GM11168 (cell line): ENCODE data around the gene EOMES.

Source experiments
- in situ Hi-C: fragments of 300-500 bp; cut with MboI; formaldehyde crosslinking; loops from one replicate; pipeline ENCODE4 v1.12.0; 2022; ENCODE audit warnings: low sequenced_read_pairs; ENCODE audit not compliant: unreplicated experiment

The EOMES gene

DNA sequence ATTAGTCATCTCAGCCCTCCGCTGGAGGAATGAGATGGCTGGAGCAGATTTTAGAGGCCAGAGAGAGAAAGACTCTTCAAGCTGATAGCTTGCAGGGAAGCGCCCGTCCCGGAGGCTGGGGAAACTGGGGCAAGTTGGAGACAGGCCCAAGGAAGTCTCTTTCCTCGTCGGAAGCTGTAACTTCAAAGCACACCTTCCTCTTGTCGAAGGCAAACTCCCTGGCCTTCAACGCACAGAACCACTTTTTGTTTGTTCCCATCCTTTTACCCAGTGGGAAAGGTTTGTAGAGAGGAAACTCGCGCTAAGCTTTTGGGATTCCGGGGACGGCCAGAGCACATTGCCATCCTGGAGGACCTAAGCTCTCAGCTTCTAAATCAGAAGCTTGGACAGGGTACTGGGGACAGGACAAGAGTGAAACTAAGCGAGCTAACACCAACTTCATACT is 900 bp upstream of the EOMES start:
- in situ Hi-C loops, result no loop called here

GRCh38 chr3:27720899-27721716 is 1.0 kb downstream of the EOMES start:
- in situ Hi-C loops, result no loop called here

- in situ Hi-C loops, result no loop called here
Observed at GRCh38 chr3:27719314-27720003, 2.7 kb downstream of the EOMES start.

GRCh38 chr3:27718459-27718858 is 3.7 kb downstream of the EOMES start:
- in situ Hi-C loops, result no loop called here

- in situ Hi-C loops, result no loop called here
Observed at GRCh38 chr3:27717200-27717852, 4.8 kb downstream of the EOMES start.

DNA sequence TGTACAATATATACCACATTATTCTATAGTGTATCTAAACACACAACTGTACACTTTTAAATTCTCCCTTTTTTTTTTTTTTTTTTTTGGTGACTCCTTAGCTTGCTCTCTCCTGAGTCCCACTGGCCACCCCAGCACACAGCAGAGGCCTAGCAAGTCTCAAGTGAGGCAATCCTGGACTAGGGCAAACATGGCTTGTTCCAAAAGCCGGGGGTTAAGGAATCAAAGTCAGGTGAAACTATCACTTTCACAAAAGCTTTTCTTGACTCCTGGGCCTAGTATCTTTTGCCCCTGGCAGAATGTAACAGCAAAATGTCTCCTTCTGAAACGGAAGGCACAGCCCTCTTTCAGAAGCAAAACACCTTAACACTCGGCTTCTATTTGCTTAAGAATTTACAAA is 5.8 kb downstream of the EOMES start:
- in situ Hi-C loops, result no loop called here

GRCh38 chr3:27715863-27716262 is 6.3 kb downstream of the EOMES start:
- in situ Hi-C loops, result no loop called here

GRCh38 chr3:27715454-27715806 is 6.7 kb downstream of the EOMES start:
- in situ Hi-C loops, result no loop called here

DNA sequence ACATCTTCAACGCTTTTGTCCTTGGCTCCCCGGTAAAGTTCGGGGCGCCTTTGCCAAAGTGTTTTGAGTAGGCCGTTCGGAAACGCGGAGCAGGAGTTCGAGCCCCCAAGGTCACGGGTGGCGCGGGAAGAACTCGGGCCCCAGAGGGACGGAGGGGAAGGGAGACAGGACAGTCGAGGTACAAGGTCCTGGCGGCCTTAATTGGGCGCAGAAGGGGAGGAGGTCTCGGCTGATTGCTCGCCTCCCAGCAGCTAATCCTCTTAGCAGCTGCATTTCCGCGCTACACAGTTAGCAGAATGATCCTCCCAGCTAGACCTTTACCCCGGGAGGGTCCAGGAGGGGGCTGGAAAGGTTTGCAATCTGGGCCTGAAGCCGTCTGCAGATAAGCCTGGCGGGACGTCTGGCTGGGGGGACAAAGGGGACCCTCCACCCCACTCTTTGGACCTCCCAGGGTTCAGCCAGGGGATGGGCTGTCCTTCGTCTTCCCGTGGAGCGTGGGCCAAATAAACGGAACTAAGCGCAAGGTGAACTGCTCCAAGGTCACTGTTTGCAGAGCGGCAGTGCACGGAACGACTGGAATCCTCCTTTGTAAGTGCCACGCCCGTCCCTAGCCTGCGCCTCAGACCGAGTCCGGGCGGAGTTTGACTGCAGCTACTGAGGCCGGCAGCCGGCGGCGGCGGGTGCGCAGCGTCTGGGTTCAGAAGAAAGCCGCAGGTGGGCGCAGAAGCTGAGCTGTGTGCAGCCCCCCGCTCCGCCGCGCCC is 7.2 kb downstream of the EOMES start:
- in situ Hi-C loops, result no loop called here

GRCh38 chr3:27714146-27714526 is 8.0 kb downstream of the EOMES start:
- in situ Hi-C loops, result no loop called here

DNA sequence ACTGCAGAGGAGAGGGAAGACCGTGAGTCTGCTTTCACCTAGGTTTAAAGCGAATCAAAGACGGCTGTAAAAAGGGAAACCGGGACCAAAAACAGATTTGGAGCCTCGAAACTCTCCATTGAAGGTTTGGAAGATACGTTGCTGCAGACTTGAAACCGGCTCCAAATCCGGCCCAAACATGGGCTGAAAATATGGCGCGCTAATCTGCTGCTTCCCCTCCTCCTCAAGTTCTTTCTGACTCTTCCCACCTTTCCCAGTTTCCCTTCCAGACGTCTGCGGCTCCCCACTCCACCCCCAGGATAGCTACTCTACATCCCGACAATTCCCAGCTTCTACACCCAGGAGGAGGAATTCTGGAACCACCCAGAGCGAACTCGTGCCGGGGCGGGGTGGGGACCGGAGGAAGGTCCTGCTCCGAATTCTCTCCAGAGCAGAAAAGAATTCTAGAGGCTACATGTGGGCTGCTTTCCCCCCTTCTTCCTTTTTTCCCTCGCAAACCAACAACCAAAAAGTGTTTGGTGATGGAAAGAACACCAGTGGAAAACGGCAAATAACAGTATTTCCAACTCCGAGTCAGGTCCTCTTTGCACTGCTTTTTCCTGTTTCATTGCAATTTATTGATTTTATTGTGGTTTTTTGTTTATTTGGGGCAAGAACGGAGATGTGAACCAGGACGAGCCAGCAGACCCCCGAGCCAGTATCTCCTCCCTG is 8.5 kb downstream of the EOMES start:
- in situ Hi-C loops, result no loop called here

GRCh38 chr3:27713078-27713423 is 9.1 kb downstream of the EOMES start:
- in situ Hi-C loops, result no loop called here

- in situ Hi-C loops, result no loop called here
Observed at GRCh38 chr3:27712136-27713077, 9.7 kb downstream of the EOMES start.

DNA sequence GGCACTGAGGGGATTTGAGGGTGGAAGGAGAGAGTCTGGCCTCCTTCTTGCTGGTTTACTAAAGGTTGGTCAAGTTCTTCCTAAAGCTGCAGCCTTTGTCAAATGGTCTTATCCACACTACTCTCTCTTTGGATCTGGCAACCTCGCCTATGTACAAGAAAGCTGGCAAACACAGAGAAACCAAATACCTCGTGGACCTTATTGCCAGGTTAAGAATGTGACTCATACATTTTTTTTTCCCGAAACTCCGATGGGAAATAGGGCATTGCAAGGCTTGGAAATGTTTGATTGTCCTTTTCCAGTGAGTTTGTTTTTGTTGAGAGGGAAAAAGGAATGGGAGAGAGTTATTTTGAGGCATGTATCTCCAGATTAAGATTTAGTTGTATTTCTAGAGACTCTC is 13.9 kb downstream of the EOMES start:
- in situ Hi-C loops, result loop anchor here (10.0 kb wide), 1 partner anchor 637 kb away; the partner anchor contains the start of genes AZI2 and ZCWPW2

GRCh38 chr3:27699067-27699466 is 23.1 kb downstream of the EOMES start:
- in situ Hi-C loops, result no loop called here

DNA sequence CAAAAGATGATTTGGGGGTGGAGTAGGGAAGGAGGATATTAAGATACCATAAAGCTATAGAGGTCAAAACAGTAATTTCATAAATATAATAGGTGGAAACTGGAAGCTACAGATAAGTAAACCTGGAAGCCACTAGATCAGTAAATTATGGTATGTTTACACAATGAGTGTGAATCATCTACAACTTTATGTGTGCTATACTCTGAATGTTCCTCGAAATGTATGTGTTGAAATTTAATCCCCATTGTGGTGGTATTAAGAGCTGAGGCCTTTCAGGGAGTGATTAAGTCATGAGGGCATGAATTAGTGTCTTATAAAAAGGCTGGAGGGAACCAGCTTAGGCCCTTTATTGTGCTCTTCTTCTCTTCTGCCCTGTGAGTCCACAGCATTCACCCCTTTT is 25.2 kb downstream of the EOMES start:
- in situ Hi-C loops, result no loop called here

DNA sequence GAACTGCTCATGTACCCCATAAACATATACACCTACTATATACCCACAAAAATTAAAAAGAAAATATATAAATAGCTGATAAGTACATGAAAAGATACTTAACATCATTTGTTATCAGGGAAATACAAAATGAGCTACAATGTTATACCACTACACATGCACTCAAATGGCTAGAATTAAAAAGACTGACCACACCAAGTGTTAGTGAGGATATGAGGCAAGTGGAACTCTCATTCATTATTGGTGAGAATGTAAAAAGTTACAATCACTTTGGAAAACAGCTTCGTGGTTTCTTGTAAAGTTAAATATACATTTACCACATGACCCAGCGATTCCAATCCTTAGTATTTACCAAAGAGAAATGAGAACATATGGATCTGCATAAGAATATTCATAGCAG is 26.5 kb downstream of the EOMES start:
- in situ Hi-C loops, result no loop called here

- in situ Hi-C loops, result no loop called here
Observed at GRCh38 chr3:27688053-27688452, 34.1 kb downstream of the EOMES start.

DNA sequence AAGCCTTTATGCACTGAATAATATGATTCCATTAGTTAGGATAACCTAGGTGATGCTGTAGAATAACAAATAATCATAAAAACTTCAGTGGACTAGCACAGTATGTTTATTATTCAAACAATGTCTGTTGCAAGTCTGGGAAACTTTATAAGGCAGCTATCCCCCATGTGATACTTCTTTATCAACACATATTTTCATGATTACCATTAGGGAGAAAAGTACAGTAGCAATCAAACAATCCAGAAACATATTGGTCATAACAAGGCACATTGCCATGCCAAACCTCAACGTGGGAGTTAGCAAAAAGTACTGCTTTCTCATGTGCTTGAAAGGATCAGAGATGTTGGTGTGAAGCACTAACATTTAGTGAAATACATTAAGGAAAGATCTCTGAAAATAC is 35.5 kb downstream of the EOMES start:
- in situ Hi-C loops, result no loop called here
